ENCODE data around the gene RNF14. TPM values are rescaled to one million over a fixed set of nuclear protein-coding genes. Genes with fewer than 3 reads are reported as not detected.

RNF14 gene
- total and polyA plus RNA-seq, 4 donors = 22.9 to 50.6 (median 32.5) TPM

GRCh38 chr5:141966963-141967333 lies 2.0 kb upstream of the RNF14 start:
- no peak for TF ChIP-seq CTCF (IDR thresholded peaks at IDR 0.05; ENCODE audit: low read depth, low read length, missing input control)
- peak; percentile 4 for TF ChIP-seq TAF1 (conservative IDR thresholded peaks at IDR 0.05)
- Histone ChIP-seq H3K27ac (ENCODE audit: low read depth in 1 of 2, low read length in 2 of 2) (peak overlapping the region; percentile 83), H3K4me3 (ENCODE audit: low read depth in 1 of 3, low read length in 3 of 3) (peak overlapping the region; percentile 32 to 49 (median 46))

GRCh38 chr5:141969783-141970771 lies 1.2 kb downstream of the RNF14 start:
- TF ChIP-seq ATF3 (IDR thresholded peaks at IDR 0.05) = no peak
- no peak for TF ChIP-seq YY1 (IDR thresholded peaks at IDR 0.05)
- TF ChIP-seq MAX (IDR thresholded peaks at IDR 0.05) = no peak
- no peak for TF ChIP-seq SP1 (IDR thresholded peaks at IDR 0.05)
- no peak for TF ChIP-seq CTCF (IDR thresholded peaks at IDR 0.05; ENCODE audit: low read depth, low read length, missing input control)
- no peak for TF ChIP-seq GABPA (IDR thresholded peaks at IDR 0.05 in 1 of 2, conservative IDR thresholded peaks at IDR 0.05 in 1 of 2)
- no peak for TF ChIP-seq JUND (IDR thresholded peaks at IDR 0.05)
- no peak for TF ChIP-seq EGR1 (IDR thresholded peaks at IDR 0.05; ENCODE audit: low read depth in 2 of 2)
- peak; percentile 37 for TF ChIP-seq NR2F2 (IDR thresholded peaks at IDR 0.05)
- no peaks in the 10 kb centered on the region for H3K9me3 ChIP-seq (ENCODE audit: control insufficient read depth in 4 of 4, low read length in 3 of 4)
- H3K9ac ChIP-seq (ENCODE audit: low read depth in 1 of 2, low read length in 2 of 2) = peak overlapping the region; percentile 93 to 96
- peaks cover 2 to 20% (median 10%) of the 10 kb centered on the region in 4 donors for H3K36me3 ChIP-seq (ENCODE audit: control insufficient read depth in 4 of 4, insufficient read depth in 3 of 4, low read depth in 1 of 4, low read length in 3 of 4)
- peaks cover 5 to 32% (median 24%) of the 10 kb centered on the region in 4 donors for H3K4me1 ChIP-seq (ENCODE audit: control insufficient read depth in 4 of 4, insufficient read depth in 4 of 4, low read length in 3 of 4)
- H3K27me3 ChIP-seq (ENCODE audit: control insufficient read depth in 4 of 4, insufficient read depth in 4 of 4, low read length in 3 of 4) = no peaks in the 10 kb centered on the region
- H3K4me3 ChIP-seq (ENCODE audit: low read depth in 1 of 3, low read length in 3 of 3) = peak overlapping the region; percentile 64 to 84 (median 80)
- DNase-seq (ENCODE audit: low spot score) = no peak
- 65% methylated on average over 2 of the region's 2 CpGs for WGBS
- H3K27ac ChIP-seq (ENCODE audit: low read depth in 1 of 2, low read length in 2 of 2) = peak overlapping the region; percentile 84 to 92

More at GRCh38 chr5:141966963-141967333, 2.0 kb upstream of the RNF14 start:
- no peaks in the 10 kb centered on the region for H3K27me3 ChIP-seq (ENCODE audit: control insufficient read depth in 4 of 4, insufficient read depth in 4 of 4, low read length in 3 of 4)
- H3K4me1 ChIP-seq (ENCODE audit: control insufficient read depth in 4 of 4, insufficient read depth in 4 of 4, low read length in 3 of 4) = peaks cover 5 to 38% (median 28%) of the 10 kb centered on the region in 4 donors
- no peaks in the 10 kb centered on the region for H3K9me3 ChIP-seq (ENCODE audit: control insufficient read depth in 4 of 4, low read length in 3 of 4)
- 36% methylated on average over 2 of the region's 2 CpGs for WGBS
- no peak for DNase-seq (ENCODE audit: low spot score)
- H3K36me3 ChIP-seq (ENCODE audit: control insufficient read depth in 4 of 4, insufficient read depth in 3 of 4, low read depth in 1 of 4, low read length in 3 of 4) = peaks cover 0 to 2% (median 0%) of the 10 kb centered on the region in 4 donors
- peak overlapping the region; percentile 11 to 20 for H3K9ac ChIP-seq (ENCODE audit: low read depth in 1 of 2, low read length in 2 of 2)

All from liver (tissue), 9 donors.